Endothelial cell of umbilical vein (primary cell): ENCODE results near the gene FBXO22. TPM values are rescaled to one million over a fixed set of nuclear protein-coding genes. Genes with fewer than 3 reads are reported as not detected.

ENCODE experiments used
- BruUV-seq: library from RNA; stranded (reverse); fragments of 400-500 nt; replicated peaks from 2 replicates; lab custom pipeline; 2021; lab: Mats Ljungman, UMichigan
- CTCF ChIA-PET: fragments of 300-600, 350-600 bp; sonication (Branson Sonifier 250); formaldehyde crosslinking; loops from one replicate; lab custom pipeline; 2021; ENCODE audit warnings: antibody characterized with exemption, inconsistent platforms; lab: Charles Lee
- POLR2A ChIA-PET: fragments of 300-600, 350-600 bp; sonication (Branson Sonifier 250); formaldehyde crosslinking; loops from one replicate; lab custom pipeline; 2021; ENCODE audit warnings: antibody characterized with exemption, inconsistent platforms; lab: Charles Lee
- DNase-seq: peaks from one replicate; pipeline ENCODE4 v3.0.0-alpha.2; 2011; ENCODE audit warnings: low read depth, low spot score
- FAIRE-seq: peaks from 2 replicates; lab custom pipeline; 2011; peaks lifted over from hg19 to GRCh38; lab: Jason Lieb, UNC
- H2AFZ ChIP-seq: 2 replicates; pipeline ENCODE4 v1.6.0; 2012; ENCODE audit warnings: low read depth, low read length, control low read depth, inconsistent platforms
- H3K27ac ChIP-seq: 2 replicates; pipeline ENCODE4 v1.5.1; 2011; ENCODE audit warnings: low read depth, mild to moderate bottlenecking, control low read depth, low read length, moderate library complexity; ENCODE audit not compliant: insufficient read depth
- H3K27me3 ChIP-seq, 2 experiments: 2 replicates each; pipeline versions ENCODE4 v1.6.0 to v1.6.1; 2011; ENCODE audit warnings: low read length in 2 of 2, mixed read lengths in 1 of 2; ENCODE audit not compliant: control insufficient read depth in 2 of 2, insufficient read depth in 2 of 2
- H3K36me3 ChIP-seq, 2 experiments: 2 replicates in 1 of 2; 3 replicates in 1 of 2; pipeline ENCODE4 v1.5.1; 2011; ENCODE audit warnings: low read length in 2 of 2, mild to moderate bottlenecking in 1 of 2, moderate library complexity in 1 of 2; ENCODE audit not compliant: control insufficient read depth in 2 of 2, insufficient read depth in 2 of 2; ENCODE audit errors: extremely low read depth in 1 of 2
- H3K4me1 ChIP-seq: 3 replicates; pipeline ENCODE4 v1.5.1; 2011; ENCODE audit warnings: mild to moderate bottlenecking, low read length; ENCODE audit not compliant: control insufficient read depth, insufficient read depth; ENCODE audit errors: extremely low read depth
- H3K4me2 ChIP-seq: 2 replicates; pipeline ENCODE4 v1.6.1; 2011; ENCODE audit warnings: low read length, control low read depth, mixed read lengths; ENCODE audit not compliant: insufficient read depth
- H3K4me3 ChIP-seq, 3 experiments: fragments of 200-600 bp in 1 of 3; sonication (generic), shearing (Covaris generic) in 1 of 3; replicated peaks in 1 of 3; 2 replicates each; pipeline ENCODE4 v1.5.1; 2011 to 2016; ENCODE audit warnings: control low read depth in 3 of 3, low read length in 3 of 3, mild to moderate bottlenecking in 2 of 3, inconsistent platforms in 1 of 3, low read depth in 1 of 3, moderate library complexity in 1 of 3; ENCODE audit not compliant: insufficient read depth in 1 of 3
- H3K79me2 ChIP-seq: 2 replicates; pipeline ENCODE4 v1.6.0; 2012; ENCODE audit warnings: low read length, inconsistent platforms; ENCODE audit not compliant: control insufficient read depth, insufficient read depth
- H3K9ac ChIP-seq: replicated peaks from 2 replicates; pipeline ENCODE3; 2011; ENCODE audit warnings: low read length, control low read depth; ENCODE audit not compliant: insufficient read depth; ENCODE audit errors: extremely low read depth
- H3K9me1 ChIP-seq: replicated peaks from 3 replicates; pipeline ENCODE4 v1.6.0; 2011; ENCODE audit warnings: mild to moderate bottlenecking, low read length; ENCODE audit not compliant: control insufficient read depth, insufficient read depth; ENCODE audit errors: extremely low read depth
- H3K9me3 ChIP-seq: replicated peaks from 2 replicates; pipeline ENCODE4 v1.5.1; 2012; ENCODE audit warnings: low read length, inconsistent platforms; ENCODE audit not compliant: control insufficient read depth, insufficient read depth
- H4K20me1 ChIP-seq: replicated peaks from 2 replicates; pipeline ENCODE3; 2011; ENCODE audit warnings: mild to moderate bottlenecking, low read length; ENCODE audit not compliant: control insufficient read depth, insufficient read depth; ENCODE audit errors: extremely low read depth
- CTCF ChIP-seq, 2 donors: IDR thresholded peaks; 1 replicate in 1 of 2; 2 replicates in 1 of 2; pipeline ENCODE4 v1.5.1; 2011; ENCODE audit warnings: low read length in 2 of 2, mild to moderate bottlenecking in 2 of 2, moderate library complexity in 2 of 2, control low read depth in 1 of 2, inconsistent platforms in 1 of 2, low read depth in 1 of 2; ENCODE audit not compliant: insufficient read depth in 1 of 2; ENCODE audit errors: extremely low read depth in 1 of 2
- EZH2 ChIP-seq: IDR thresholded peaks from 2 replicates; pipeline ENCODE4 v1.6.1; 2012; ENCODE audit warnings: borderline replicate concordance, low read depth, mild to moderate bottlenecking, moderate library complexity, low read length, inconsistent platforms; ENCODE audit not compliant: severe bottlenecking
- FOS ChIP-seq: IDR thresholded peaks from 2 replicates; pipeline ENCODE4 v1.6.1; 2011; ENCODE audit warnings: mild to moderate bottlenecking, low read length, moderate library complexity, borderline replicate concordance; ENCODE audit not compliant: insufficient read depth
- GATA2 ChIP-seq: IDR thresholded peaks from 2 replicates; pipeline ENCODE4 v1.7.0; 2011; ENCODE audit warnings: low read depth, mild to moderate bottlenecking, moderate library complexity, mixed read lengths, low read length; ENCODE audit not compliant: insufficient read length, insufficient read depth
- JUN ChIP-seq: IDR thresholded peaks from 2 replicates; pipeline ENCODE4 v1.6.1; 2011; ENCODE audit warnings: borderline replicate concordance, low read depth; ENCODE audit not compliant: insufficient read length, insufficient read depth
- MYC ChIP-seq: IDR thresholded peaks from one replicate; pipeline ENCODE4 v1.6.1; 2011; ENCODE audit warnings: mild to moderate bottlenecking, low read depth, low read length
- POLR2A ChIP-seq: IDR thresholded peaks from 2 replicates; pipeline ENCODE4 v1.6.1; 2012; ENCODE audit warnings: low read depth, mild to moderate bottlenecking, control low read depth, low read length
- POLR2AphosphoS5 ChIP-seq: IDR thresholded peaks from 2 replicates; pipeline ENCODE4 v1.6.1; 2012; ENCODE audit warnings: low read depth, mild to moderate bottlenecking, control low read depth, low read length, moderate library complexity; ENCODE audit not compliant: insufficient read depth
- dilution Hi-C: fragments of 300-500 bp; cut with MboI; formaldehyde crosslinking; loops from one replicate; pipeline ENCODE4 v1.15.0; 2019; ENCODE audit warnings: low sequenced_read_pairs; ENCODE audit not compliant: extremely low pct_ligation_motif_present
- intact Hi-C: fragments of 100-400 bp; cut with micrococcal nuclease; formaldehyde crosslinking; loops from one replicate; pipeline ENCODE4 v1.10.0; 2022
- polyA plus RNA-seq, 4 experiments: library from polyadenylated mRNA; depleted of rRNA in 3 of 4; stranded (reverse) in 3 of 4; unstranded in 1 of 4; fragments of >200 nt; gene quantifications; 2 replicates each; pipeline versions ENCODE4 v1.2.1 to v1.2.3, GENCODE V29; 2011 to 2012; ENCODE audit warnings: missing spikeins in 1 of 4
- total RNA-seq: library from RNA; stranded (reverse); gene quantifications from 2 replicates; pipeline ENCODE4 v1.2.3, GENCODE V29; 2021
- TF ChIP-seq, protein P1 (sequence below): IDR thresholded peaks from 2 replicates; pipeline ENCODE4 v1.6.1; 2011; ENCODE audit not compliant: insufficient read depth, insufficient read length

FBXO22 gene
- total and polyA plus RNA-seq, 2 donors (not counting 3 experiments of a cell fraction or from before 2014, with no cell fraction given) = 20.8 to 41.6 TPM

DNA sequence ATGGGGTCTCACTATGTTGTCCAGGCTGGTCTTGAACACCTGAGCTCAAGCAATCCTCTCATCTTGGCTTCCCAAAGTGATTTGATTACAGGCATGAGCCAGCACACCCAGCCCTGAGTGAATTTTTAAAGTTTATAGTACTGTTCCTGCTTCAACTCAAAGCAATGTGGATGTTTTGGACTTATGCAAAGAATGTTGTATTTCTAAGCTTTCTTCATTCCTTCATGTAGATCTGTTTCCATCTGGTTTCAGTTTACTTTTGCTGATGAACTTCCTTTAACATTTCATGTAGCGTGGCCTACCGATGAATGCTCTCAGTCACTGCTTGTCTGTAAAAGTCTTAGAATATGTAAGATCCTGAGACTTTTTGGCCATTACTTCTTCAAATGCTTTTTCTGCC, 85.4 kb downstream of the FBXO22 start:
- Histone ChIP-seq H3K36me3 (no peaks in the 10 kb centered on the region), H3K9me3 (no peaks in the 10 kb centered on the region), H3K4me1 (no peaks in the 10 kb centered on the region), H3K79me2 (no peaks in the 10 kb centered on the region), H3K4me2 (no peak overlapping the region), H3K9ac (no peak overlapping the region), H2AFZ (no peak overlapping the region), H3K9me1 (no peaks in the 10 kb centered on the region), H3K27ac (no peak overlapping the region), H3K27me3 (peaks cover 3 to 6% of the 10 kb centered on the region in 2 experiments), H4K20me1 (no peaks in the 10 kb centered on the region), H3K4me3 (no peak overlapping the region)
- TF ChIP-seq POLR2A = no peak
- TF ChIP-seq CTCF (IDR thresholded peaks at IDR 0.05; ENCODE audit: extremely low read depth in 1 of 2, insufficient read depth in 1 of 2, low read depth in 1 of 2, low read length in 2 of 2) = no peak
- no peak for TF ChIP-seq FOS
- no peak for TF ChIP-seq MYC
- no peak for TF ChIP-seq EZH2
- no peak for TF ChIP-seq GATA2
- TF ChIP-seq JUN = no peak
- BruUV-seq = no TSS peak
- ChIA-PET POLR2A (no interaction called here), CTCF (interaction anchor here (0.9 kb wide), 1 partner anchor 9 kb away, joined by 3 read pairs; no protein-coding TSS in a partner anchor)
- intact Hi-C loops = no loop called here
- DNase-seq (no peak), FAIRE-seq (no peak)
- dilution Hi-C loops = no loop called here

- dilution Hi-C loops = no loop called here
- no peak overlapping the region for H3K4me2 ChIP-seq
- H3K4me3 ChIP-seq = no peak overlapping the region
- DNase-seq = no peak
- H3K9ac ChIP-seq = no peak overlapping the region
- no peaks in the 10 kb centered on the region for H3K36me3 ChIP-seq
- no peaks in the 10 kb centered on the region for H3K79me2 ChIP-seq
- no peaks in the 10 kb centered on the region for H4K20me1 ChIP-seq
- FAIRE-seq = no peak
- no peak overlapping the region for H3K27ac ChIP-seq
- H3K4me1 ChIP-seq = no peaks in the 10 kb centered on the region
- BruUV-seq = no TSS peak
- peaks cover 3 to 6% of the 10 kb centered on the region in 2 experiments for H3K27me3 ChIP-seq
- no peak overlapping the region for H2AFZ ChIP-seq
- no peaks in the 10 kb centered on the region for H3K9me1 ChIP-seq
- TF ChIP-seq FOS (no peak), GATA2 (no peak), CTCF (IDR thresholded peaks at IDR 0.05; ENCODE audit: extremely low read depth in 1 of 2, insufficient read depth in 1 of 2, low read depth in 1 of 2, low read length in 2 of 2) (no peak), MYC (no peak), POLR2A (no peak), POLR2AphosphoS5 (no peak), JUN (no peak), EZH2 (no peak)
- TF ChIP-seq, protein P1, sequence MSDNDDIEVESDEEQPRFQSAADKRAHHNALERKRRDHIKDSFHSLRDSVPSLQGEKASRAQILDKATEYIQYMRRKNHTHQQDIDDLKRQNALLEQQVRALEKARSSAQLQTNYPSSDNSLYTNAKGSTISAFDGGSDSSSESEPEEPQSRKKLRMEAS = no peak
- no peaks in the 10 kb centered on the region for H3K9me3 ChIP-seq
- intact Hi-C loops = no loop called here
- ChIA-PET CTCF (no interaction called here), POLR2A (no interaction called here)
Observed at GRCh38 chr15:75989875-75990274, 86.2 kb downstream of the FBXO22 start.
